Activated gamma-delta T cell treated with anti-CD3 and anti-CD28 coated beads, Interleukin-2, amount 50 U/mL, for 16 hours (primary cell): ENCODE results near the gene PADI2.

ENCODE experiments used
- DNase-seq: peaks from one replicate; pipeline ENCODE4 v3.0.0-alpha.2; 2020; ENCODE audit warnings: low read depth

The PADI2 gene

GRCh38 chr1:17139637-17140036 is 20.4 kb upstream of the PADI2 start:
- DNase-seq: no peak

GRCh38 chr1:17137441-17137840 is 18.2 kb upstream of the PADI2 start:
- DNase-seq: no peak

- DNase-seq: no peak
Observed at GRCh38 chr1:17136936-17137335, 17.7 kb upstream of the PADI2 start.

- DNase-seq: no peak
Observed at GRCh38 chr1:17136145-17136544, 16.9 kb upstream of the PADI2 start.

- DNase-seq: no peak
Observed at GRCh38 chr1:17135530-17135929, 16.3 kb upstream of the PADI2 start.

GRCh38 chr1:17134724-17135123 is 15.5 kb upstream of the PADI2 start:
- no peak for DNase-seq

GRCh38 chr1:17134034-17134433 is 14.8 kb upstream of the PADI2 start:
- no peak for DNase-seq

- no peak for DNase-seq
Observed at GRCh38 chr1:17130138-17130635, 10.9 kb upstream of the PADI2 start.

- DNase-seq: no peak
Observed at GRCh38 chr1:17128361-17128760, 9.1 kb upstream of the PADI2 start.

- DNase-seq: peak; percentile 74
Observed at GRCh38 chr1:17125756-17126237, 6.5 kb upstream of the PADI2 start.

GRCh38 chr1:17123196-17124045 is 4.2 kb upstream of the PADI2 start:
- no peak for DNase-seq

- DNase-seq: no peak
Observed at GRCh38 chr1:17122521-17123164, 3.4 kb upstream of the PADI2 start.

- DNase-seq: no peak
Observed at GRCh38 chr1:17121881-17122280, 2.6 kb upstream of the PADI2 start.

GRCh38 chr1:17120962-17121837 is 1.9 kb upstream of the PADI2 start:
- DNase-seq: no peak

GRCh38 chr1:17120481-17120877 is 1.2 kb upstream of the PADI2 start:
- DNase-seq: no peak

GRCh38 chr1:17119773-17120480 is 676 bp upstream of the PADI2 start:
- DNase-seq: no peak

- DNase-seq: no peak
Observed at GRCh38 chr1:17118706-17119075, 560 bp downstream of the PADI2 start.

- DNase-seq: no peak
Observed at GRCh38 chr1:17118268-17118667, 983 bp downstream of the PADI2 start.

GRCh38 chr1:17117451-17118265 is 1.6 kb downstream of the PADI2 start:
- no peak for DNase-seq

- no peak for DNase-seq
Observed at GRCh38 chr1:17116643-17117042, 2.6 kb downstream of the PADI2 start.

GRCh38 chr1:17113963-17114362 is 5.3 kb downstream of the PADI2 start:
- no peak for DNase-seq
